ENCODE results near the gene STARD10. TPM values are rescaled to one million over a fixed set of nuclear protein-coding genes. Genes with fewer than 3 reads are reported as not detected.
A peak's percentile ranks its signal among the peaks of the same experiment; 100 is the strongest.

Gene STARD10
- total RNA-seq, 4 donors from 2014 or later: 42.2 to 83.1 (median 49.4) TPM

- DNase-seq: no peak
- H3K36me3 ChIP-seq: peaks cover 0 to 35% (median 0%) of the 10 kb centered on the region in 3 donors
- peak overlapping the region; percentile 77 to 97 (median 92) for H3K27ac ChIP-seq
- H3K4me3 ChIP-seq: peak overlapping the region in 3 of 4 donors; percentile 65 to 81 (median 66)
- no peaks in the 10 kb centered on the region for H3K27me3 ChIP-seq
- TF ChIP-seq CTCF (IDR thresholded peaks at IDR 0.05) (no peak), POLR2A (IDR thresholded peaks at IDR 0.05) (no peak)
- intact Hi-C loops (cut with DNase I): no loop called here
- H3K4me1 ChIP-seq: peaks cover 43 to 94% (median 53%) of the 10 kb centered on the region in 3 donors
- WGBS, 2 donors: 47 to 73% methylated on average over 2 to 3 of the region's 3 CpGs
- H3K9me3 ChIP-seq: no peaks in the 10 kb centered on the region
Observed at GRCh38 chr11:72720047-72720446, 73.8 kb downstream of the STARD10 start.

GRCh38 chr11:72719551-72719950 lies 74.3 kb downstream of the STARD10 start:
- intact Hi-C loops (cut with DNase I): no loop called here
- Histone ChIP-seq H3K27ac (peak overlapping the region in 2 of 4 donors; percentile 92 to 93), H3K36me3 (peaks cover 0 to 40% (median 0%) of the 10 kb centered on the region in 3 donors), H3K27me3 (no peaks in the 10 kb centered on the region), H3K4me1 (peaks cover 43 to 94% (median 51%) of the 10 kb centered on the region in 3 donors), H3K9me3 (no peaks in the 10 kb centered on the region), H3K4me3 (peak overlapping the region in 2 of 4 donors; percentile 66 to 81)
- 65 to 76% methylated on average over 4 of the region's 4 CpGs for WGBS, 2 donors
- no peak for DNase-seq
- TF ChIP-seq CTCF (IDR thresholded peaks at IDR 0.05): no peak
- no peak for TF ChIP-seq POLR2A (IDR thresholded peaks at IDR 0.05)

GRCh38 chr11:72719144-72719543 lies 74.7 kb downstream of the STARD10 start:
- H3K27ac ChIP-seq: peak overlapping the region in 3 of 4 donors; percentile 10 to 93 (median 92)
- H3K36me3 ChIP-seq: peaks cover 0 to 44% (median 0%) of the 10 kb centered on the region in 3 donors
- H3K9me3 ChIP-seq: no peaks in the 10 kb centered on the region
- 8 to 31% methylated on average over 2 of the region's 2 CpGs for WGBS, 2 donors
- peaks cover 43 to 91% (median 49%) of the 10 kb centered on the region in 3 donors for H3K4me1 ChIP-seq
- intact Hi-C loops (cut with DNase I): no loop called here
- H3K4me3 ChIP-seq: peak overlapping the region in 1 of 4 donors; percentile 81
- no peak for TF ChIP-seq POLR2A (IDR thresholded peaks at IDR 0.05)
- TF ChIP-seq CTCF (IDR thresholded peaks at IDR 0.05): no peak
- DNase-seq: no peak
- no peaks in the 10 kb centered on the region for H3K27me3 ChIP-seq

- no peak for DNase-seq
Observed at GRCh38 chr11:72718101-72718501, 75.7 kb downstream of the STARD10 start.

More at GRCh38 chr11:72718101-72718501, 75.7 kb downstream of the STARD10 start:
- TF ChIP-seq CTCF (IDR thresholded peaks at IDR 0.05) (no peak), POLR2A (IDR thresholded peaks at IDR 0.05) (no peak)
- intact Hi-C loops (cut with DNase I): no loop called here
- Histone ChIP-seq H3K4me1 (peaks cover 38 to 90% (median 39%) of the 10 kb centered on the region in 3 donors), H3K4me3 (no peak overlapping the region), H3K36me3 (peaks cover 0 to 55% (median 0%) of the 10 kb centered on the region in 3 donors), H3K27me3 (no peaks in the 10 kb centered on the region), H3K9me3 (no peaks in the 10 kb centered on the region), H3K27ac (no peak overlapping the region)
- WGBS, 2 donors: 84 to 87% methylated on average over 5 to 7 of the region's 9 CpGs

Data from esophagus squamous epithelium (tissue), 5 donors.